Ovary (tissue), 3 donors: ENCODE results near the gene LRMDA.

Source experiments
- CTCF ChIP-seq, 3 donors: fragments of 450-650 bp in 2 of 3; fragments of 200-600 bp in 1 of 3; IDR thresholded peaks; one replicate each; pipeline versions ENCODE4 v1.5.1 to v1.8.0; 2016 to 2022; ENCODE audit warnings: antibody characterized with exemption in 3 of 3, mild to moderate bottlenecking in 1 of 3
- POLR2A ChIP-seq: fragments of 450-650 bp; IDR thresholded peaks from one replicate; pipeline ENCODE4 v1.6.1; 2017; ENCODE audit warnings: antibody characterized with exemption, mild to moderate bottlenecking, moderate library complexity
- donor health status: DM: no; HTN: no; CAD: no.

GRCh38 chr10:75695994-75696393 is 264.6 kb downstream of the LRMDA start:
- no peak for TF ChIP-seq POLR2A
- TF ChIP-seq CTCF (IDR thresholded peaks at IDR 0.05): no peak
